ENCODE measurements around the gene AGBL3.
"Not testable (repeated sequence)": the region's sequence is repeated elsewhere in the genome, so short reads cannot be mapped to it uniquely, and the experiment has no call there.

The AGBL3 gene

DNA sequence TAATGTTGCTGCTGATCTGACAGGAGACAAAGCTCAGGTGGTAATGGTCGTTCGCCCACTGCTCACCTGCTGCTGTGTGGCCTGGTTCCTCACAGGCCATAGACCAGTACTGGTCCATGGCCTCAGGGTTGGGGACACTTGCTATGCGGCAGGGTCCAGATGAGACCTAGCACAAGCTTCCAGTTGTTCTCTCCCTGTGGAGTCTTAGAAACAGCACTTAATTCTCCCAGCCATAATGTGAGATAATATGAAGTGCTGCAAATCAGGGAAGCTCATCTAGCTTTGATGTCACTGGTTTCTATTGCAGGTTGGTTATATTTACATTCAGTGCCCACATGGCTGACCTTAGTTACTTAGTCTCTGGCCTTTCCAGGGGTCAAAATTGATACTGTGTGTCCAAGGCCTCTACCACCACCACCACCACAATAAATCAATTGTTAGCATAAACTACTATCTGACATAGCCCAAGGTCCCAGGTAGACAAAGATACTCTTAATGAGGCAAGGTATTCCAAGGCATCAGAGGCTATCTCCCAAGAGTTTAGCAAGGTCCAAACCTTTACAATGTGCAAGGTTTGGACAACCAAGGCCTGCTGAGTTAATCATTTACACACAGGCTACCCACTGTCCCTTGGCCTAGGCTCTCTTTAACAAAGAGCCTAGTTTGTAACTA lies 11.0 kb downstream of the AGBL3 start:
- TF ChIP-seq, protein P1, sequence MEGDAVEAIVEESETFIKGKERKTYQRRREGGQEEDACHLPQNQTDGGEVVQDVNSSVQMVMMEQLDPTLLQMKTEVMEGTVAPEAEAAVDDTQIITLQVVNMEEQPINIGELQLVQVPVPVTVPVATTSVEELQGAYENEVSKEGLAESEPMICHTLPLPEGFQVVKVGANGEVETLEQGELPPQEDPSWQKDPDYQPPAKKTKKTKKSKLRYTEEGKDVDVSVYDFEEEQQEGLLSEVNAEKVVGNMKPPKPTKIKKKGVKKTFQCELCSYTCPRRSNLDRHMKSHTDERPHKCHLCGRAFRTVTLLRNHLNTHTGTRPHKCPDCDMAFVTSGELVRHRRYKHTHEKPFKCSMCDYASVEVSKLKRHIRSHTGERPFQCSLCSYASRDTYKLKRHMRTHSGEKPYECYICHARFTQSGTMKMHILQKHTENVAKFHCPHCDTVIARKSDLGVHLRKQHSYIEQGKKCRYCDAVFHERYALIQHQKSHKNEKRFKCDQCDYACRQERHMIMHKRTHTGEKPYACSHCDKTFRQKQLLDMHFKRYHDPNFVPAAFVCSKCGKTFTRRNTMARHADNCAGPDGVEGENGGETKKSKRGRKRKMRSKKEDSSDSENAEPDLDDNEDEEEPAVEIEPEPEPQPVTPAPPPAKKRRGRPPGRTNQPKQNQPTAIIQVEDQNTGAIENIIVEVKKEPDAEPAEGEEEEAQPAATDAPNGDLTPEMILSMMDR (IDR thresholded peaks at IDR 0.05; ENCODE audit: extremely low read depth, insufficient read depth, missing control alignments) = no peak
- in situ Hi-C loops (cut with MboI; ENCODE audit: low pct_unique_long_range_greater_than_20kb, low sequenced_read_pairs, unreplicated experiment) = loop anchor here (10.0 kb wide), 1 partner anchor 157 kb away; no protein-coding TSS in a partner anchor
- no peak for DNase-seq (ENCODE audit: low spot score)

GRCh38 chr7:134999136-134999535 lies 12.8 kb downstream of the AGBL3 start:
- in situ Hi-C loops (cut with MboI; ENCODE audit: low pct_unique_long_range_greater_than_20kb, low sequenced_read_pairs, unreplicated experiment) = loop anchor here (10.0 kb wide), 1 partner anchor 156 kb away; no protein-coding TSS in a partner anchor
- TF ChIP-seq, protein P1 (IDR thresholded peaks at IDR 0.05; ENCODE audit: extremely low read depth, insufficient read depth, missing control alignments) = no peak
- DNase-seq (ENCODE audit: low spot score) = no peak

DNA sequence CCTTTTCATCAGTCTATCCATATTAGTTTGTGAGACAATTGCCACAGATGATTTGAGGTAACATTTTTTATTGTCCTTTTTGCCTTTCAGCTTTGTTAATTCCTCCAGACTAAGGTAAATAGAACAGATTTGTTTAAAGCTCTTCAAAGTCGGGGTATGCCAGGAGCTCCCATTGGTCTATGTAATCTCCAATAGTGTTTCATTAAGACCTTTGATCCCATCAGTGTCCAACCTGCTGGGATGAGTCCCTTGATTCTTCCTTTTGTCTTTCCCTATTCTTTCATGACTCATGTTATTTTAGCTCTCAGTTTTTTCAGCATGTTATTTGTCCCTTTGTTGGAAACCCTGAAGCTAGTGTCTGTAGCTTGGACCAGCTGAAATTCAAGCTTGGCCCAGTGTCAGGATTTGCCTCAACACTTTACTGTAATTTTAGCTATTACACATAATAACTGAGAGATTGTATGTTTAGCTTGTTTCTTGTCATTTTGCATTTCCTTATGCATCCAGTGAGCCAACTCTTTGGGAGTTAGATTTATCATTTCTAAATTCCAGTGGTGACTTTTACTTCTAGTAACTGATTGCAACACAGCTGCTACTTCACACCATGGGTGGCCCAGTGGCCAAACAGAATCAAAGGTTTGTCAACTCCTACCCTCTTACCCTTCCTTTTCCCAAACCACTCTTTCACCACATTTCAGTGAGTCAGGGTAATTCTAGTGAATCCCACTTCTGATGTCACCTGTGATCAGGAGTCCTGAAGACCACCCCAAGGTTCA lies 15.3 kb downstream of the AGBL3 start:
- in situ Hi-C loops (cut with MboI; ENCODE audit: low pct_unique_long_range_greater_than_20kb, low sequenced_read_pairs, unreplicated experiment) = no loop called here
- DNase-seq (ENCODE audit: low spot score) = no peak
- TF ChIP-seq, protein P1 (IDR thresholded peaks at IDR 0.05; ENCODE audit: extremely low read depth, insufficient read depth, missing control alignments) = no peak

DNA sequence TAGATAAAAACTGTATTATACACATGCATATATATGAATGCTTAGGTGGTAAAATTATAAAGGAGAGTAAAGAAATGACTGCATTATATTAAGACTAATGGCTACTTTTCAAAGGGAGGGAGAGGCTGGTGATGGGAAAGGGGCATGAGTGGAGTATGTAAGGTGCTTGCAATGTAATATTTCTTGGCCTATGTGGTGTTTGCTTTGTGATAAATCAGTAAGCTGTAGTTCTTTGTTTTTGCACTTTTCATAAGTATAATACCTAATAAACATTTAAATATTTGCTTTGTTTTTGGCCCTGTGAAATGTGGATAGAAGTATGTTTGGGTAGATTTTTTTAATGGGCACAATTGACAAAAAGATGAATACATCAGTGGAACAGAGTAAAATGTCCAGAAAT lies 25.9 kb downstream of the AGBL3 start:
- TF ChIP-seq, protein P1 (IDR thresholded peaks at IDR 0.05; ENCODE audit: extremely low read depth, insufficient read depth, missing control alignments) = no peak
- in situ Hi-C loops (cut with MboI; ENCODE audit: low pct_unique_long_range_greater_than_20kb, low sequenced_read_pairs, unreplicated experiment) = no loop called here
- DNase-seq (ENCODE audit: low spot score) = no peak

- in situ Hi-C loops (cut with MboI; ENCODE audit: low pct_unique_long_range_greater_than_20kb, low sequenced_read_pairs, unreplicated experiment) = no loop called here
- TF ChIP-seq, protein P1 (IDR thresholded peaks at IDR 0.05; ENCODE audit: extremely low read depth, insufficient read depth, missing control alignments) = no peak
- DNase-seq (ENCODE audit: low spot score) = no peak
Measured at GRCh38 chr7:135023622-135024021, 37.3 kb downstream of the AGBL3 start.

DNA sequence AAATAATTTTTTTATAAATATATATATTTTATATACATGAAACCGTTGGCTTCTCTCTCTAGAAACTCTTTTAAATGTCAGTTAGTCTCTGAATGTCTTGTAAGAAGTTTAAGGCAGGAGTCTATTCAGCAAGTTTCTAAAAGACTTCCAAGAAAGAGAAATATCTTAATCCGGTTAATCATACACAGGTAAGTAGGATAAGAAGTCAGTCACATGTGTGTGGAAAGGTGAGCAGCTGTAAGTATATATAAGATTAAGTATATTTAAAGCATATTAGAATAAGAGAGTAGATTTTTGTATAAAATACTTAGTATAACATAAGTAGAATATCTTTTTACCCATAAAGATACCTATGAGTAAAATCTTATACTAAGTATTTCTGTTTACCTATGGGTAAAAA lies 48.9 kb downstream of the AGBL3 start:
- in situ Hi-C loops (cut with MboI; ENCODE audit: low pct_unique_long_range_greater_than_20kb, low sequenced_read_pairs, unreplicated experiment) = no loop called here
- no peak for DNase-seq (ENCODE audit: low spot score)
- TF ChIP-seq, protein P1 (IDR thresholded peaks at IDR 0.05; ENCODE audit: extremely low read depth, insufficient read depth, missing control alignments) = no peak

DNA sequence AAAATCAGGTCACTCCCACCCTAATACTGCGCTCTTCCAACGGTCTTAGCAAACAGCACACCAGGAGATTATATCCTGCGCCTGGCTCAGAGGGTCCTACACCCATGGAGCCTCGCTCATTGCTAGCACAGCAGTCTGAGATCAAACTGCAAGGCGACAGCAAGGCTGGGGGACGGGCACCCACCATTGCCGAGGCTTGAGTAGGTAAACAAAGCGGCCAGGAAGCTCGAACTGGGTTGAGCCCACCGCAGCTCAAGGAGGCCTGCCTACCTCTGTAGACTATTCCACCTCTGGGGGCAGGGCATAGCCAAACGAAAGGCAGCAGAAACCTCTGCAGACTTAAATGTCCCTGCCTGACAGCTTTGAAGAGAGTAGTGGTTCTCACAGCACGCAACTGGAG lies 80.7 kb downstream of the AGBL3 start:
- not testable (repeated sequence) for DNase-seq (ENCODE audit: low spot score)

More for the DNA sequence above, 80.7 kb downstream of the AGBL3 start:
- in situ Hi-C loops (cut with MboI; ENCODE audit: low pct_unique_long_range_greater_than_20kb, low sequenced_read_pairs, unreplicated experiment) = not testable (repeated sequence)

Measured in GM13977 (cell line).